Left lung (tissue), 10 donors: ENCODE data around the gene SLC22A7. TPM values are rescaled to one million over a fixed set of nuclear protein-coding genes. Genes with fewer than 3 reads are reported as not detected.

Source experiments
- ATAC-seq: fragments of 200-7000 bp; cut with Tn5 transposase; one replicate; pipeline ENCODE4 v1.9.1; 2020; ENCODE audit warnings: moderate library complexity
- DNase-seq, 4 donors: peaks; one replicate each; pipeline ENCODE4 v3.0.0-alpha.2; 2013 to 2020
- H3K27ac ChIP-seq, 2 donors: fragments of 200-600 bp; sonication (generic) in 1 of 2; one replicate each; pipeline versions ENCODE4 v1.5.0 to v1.8.0; 2020 to 2021
- H3K27me3 ChIP-seq, 2 donors: fragments of 200-600 bp; sonication (generic) in 1 of 2; one replicate each; pipeline versions ENCODE4 v1.5.0 to v1.8.0; 2020 to 2021
- H3K36me3 ChIP-seq, 2 donors: fragments of 200-600 bp; sonication (generic) in 1 of 2; one replicate each; pipeline versions ENCODE4 v1.5.0 to v1.8.0; 2020 to 2021
- H3K4me1 ChIP-seq, 2 donors: fragments of 200-600 bp; one replicate each; pipeline ENCODE4 v1.8.0; 2021
- H3K4me3 ChIP-seq, 2 donors: fragments of 200-600 bp; sonication (generic) in 1 of 2; one replicate each; pipeline versions ENCODE4 v1.5.0 to v1.8.0; 2020 to 2021; ENCODE audit warnings: mild to moderate bottlenecking in 1 of 2
- H3K9me3 ChIP-seq, 2 donors: fragments of 200-600 bp; sonication (generic) in 1 of 2; one replicate each; pipeline versions ENCODE4 v1.5.0 to v1.8.0; 2020 to 2021
- intact Hi-C, 2 donors: fragments of 100-400 bp; cut with DNase I; formaldehyde crosslinking; loops; one replicate each; pipeline versions ENCODE4 v1.11.2 to v1.14.2; 2022
- polyA plus RNA-seq, 6 donors: library from polyadenylated mRNA; unstranded; fragments of 120-200 nt; gene quantifications; one replicate each; pipeline ENCODE4 v1.2.1, GENCODE V29; 2013; ENCODE audit not compliant: insufficient read length in 6 of 6
- total RNA-seq, 2 donors: library from RNA; stranded (reverse); fragmentation: NEBNext Ultra II Directional; extraction: Animal tissue kit (Norgen Biotek cat#: 25700); gene quantifications; one replicate each; pipeline ENCODE4 v1.2.1, GENCODE V29; 2021
- TF ChIP-seq, protein P1 (sequence below), 2 donors: fragments of 200-600 bp; sonication (generic) in 1 of 2; IDR thresholded peaks; one replicate each; pipeline versions ENCODE4 v1.5.0 to v1.8.0; 2021; ENCODE audit warnings: antibody characterized with exemption in 2 of 2
- donor health status: DM: no; HTN: yes; CAD: no.
- donor health status: DM: no; HTN: no; CAD: no.

Gene SLC22A7
- total and polyA plus RNA-seq, 8 donors = 0.07 to 0.28 (median 0.20) TPM; not detected in 3

DNA sequence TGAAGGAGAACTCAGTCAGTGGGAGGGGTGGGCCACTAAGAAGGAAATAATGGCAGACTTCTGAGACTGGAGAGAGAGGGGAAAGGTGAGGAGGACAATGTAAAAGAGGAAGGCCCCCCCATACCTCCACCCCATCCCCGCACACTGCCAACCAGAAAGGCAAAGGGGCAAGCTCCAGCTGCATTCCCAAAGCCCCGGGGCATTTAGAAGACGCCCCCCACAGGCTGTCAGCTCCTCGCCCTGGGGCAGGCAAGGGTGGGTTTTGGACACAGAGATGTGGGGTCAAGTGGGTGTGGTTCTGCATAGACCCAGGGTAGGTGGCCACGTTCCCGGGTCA lies 20.8 kb upstream of the SLC22A7 start:
- TF ChIP-seq, protein P1, sequence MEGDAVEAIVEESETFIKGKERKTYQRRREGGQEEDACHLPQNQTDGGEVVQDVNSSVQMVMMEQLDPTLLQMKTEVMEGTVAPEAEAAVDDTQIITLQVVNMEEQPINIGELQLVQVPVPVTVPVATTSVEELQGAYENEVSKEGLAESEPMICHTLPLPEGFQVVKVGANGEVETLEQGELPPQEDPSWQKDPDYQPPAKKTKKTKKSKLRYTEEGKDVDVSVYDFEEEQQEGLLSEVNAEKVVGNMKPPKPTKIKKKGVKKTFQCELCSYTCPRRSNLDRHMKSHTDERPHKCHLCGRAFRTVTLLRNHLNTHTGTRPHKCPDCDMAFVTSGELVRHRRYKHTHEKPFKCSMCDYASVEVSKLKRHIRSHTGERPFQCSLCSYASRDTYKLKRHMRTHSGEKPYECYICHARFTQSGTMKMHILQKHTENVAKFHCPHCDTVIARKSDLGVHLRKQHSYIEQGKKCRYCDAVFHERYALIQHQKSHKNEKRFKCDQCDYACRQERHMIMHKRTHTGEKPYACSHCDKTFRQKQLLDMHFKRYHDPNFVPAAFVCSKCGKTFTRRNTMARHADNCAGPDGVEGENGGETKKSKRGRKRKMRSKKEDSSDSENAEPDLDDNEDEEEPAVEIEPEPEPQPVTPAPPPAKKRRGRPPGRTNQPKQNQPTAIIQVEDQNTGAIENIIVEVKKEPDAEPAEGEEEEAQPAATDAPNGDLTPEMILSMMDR (IDR thresholded peaks at IDR 0.05) = no peak
- H3K4me3 ChIP-seq = no peak overlapping the region
- peaks cover 17 to 77% of the 10 kb centered on the region in 2 donors for H3K27me3 ChIP-seq
- intact Hi-C loops = no loop called here
- H3K36me3 ChIP-seq = no peaks in the 10 kb centered on the region
- DNase-seq = no peak
- peaks cover 0 to 16% of the 10 kb centered on the region in 2 donors for H3K4me1 ChIP-seq
- no peak overlapping the region for H3K27ac ChIP-seq
- no peaks in the 10 kb centered on the region for H3K9me3 ChIP-seq
- no peak for ATAC-seq

- no peaks in the 10 kb centered on the region for H3K36me3 ChIP-seq
- no peak overlapping the region for H3K4me3 ChIP-seq
- DNase-seq = no peak
- TF ChIP-seq, protein P1 (IDR thresholded peaks at IDR 0.05) = no peak
- peaks cover 0 to 16% of the 10 kb centered on the region in 2 donors for H3K4me1 ChIP-seq
- no peaks in the 10 kb centered on the region for H3K9me3 ChIP-seq
- peaks cover 17 to 77% of the 10 kb centered on the region in 2 donors for H3K27me3 ChIP-seq
- no peak for ATAC-seq
- H3K27ac ChIP-seq = no peak overlapping the region
- intact Hi-C loops = no loop called here
Observed at GRCh38 chr6:43277643-43278523, 20.2 kb upstream of the SLC22A7 start.

DNA sequence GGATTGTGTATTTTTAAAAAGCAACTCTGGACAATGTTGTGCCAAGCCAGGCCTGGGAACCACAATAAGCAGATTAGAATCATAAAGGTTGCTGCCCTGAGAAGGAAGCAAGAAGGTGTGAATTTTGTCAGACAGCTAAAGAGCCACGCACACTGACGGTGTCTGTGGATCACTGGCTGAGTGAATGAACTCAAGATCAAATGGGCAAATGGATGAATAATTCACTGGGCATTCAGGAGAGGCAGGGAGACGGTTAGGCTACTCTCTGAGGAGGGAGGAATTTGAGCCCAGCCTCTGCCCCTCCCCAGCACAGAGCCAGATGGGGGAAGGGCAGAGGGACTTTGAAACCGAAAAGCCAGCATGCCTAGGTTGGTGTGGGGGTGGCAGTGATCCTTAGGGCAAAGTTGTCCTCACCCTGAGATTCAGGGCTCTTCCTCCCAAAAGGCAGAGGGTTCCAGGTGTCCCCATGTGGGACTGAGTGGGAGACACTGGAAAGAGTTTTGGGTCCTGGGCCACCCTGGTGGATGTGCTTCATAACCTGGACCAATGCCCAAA lies 19.5 kb upstream of the SLC22A7 start:
- DNase-seq = no peak
- Histone ChIP-seq H3K27me3 (peaks cover 17 to 77% of the 10 kb centered on the region in 2 donors), H3K27ac (no peak overlapping the region), H3K4me3 (no peak overlapping the region), H3K9me3 (no peaks in the 10 kb centered on the region), H3K4me1 (peaks cover 0 to 16% of the 10 kb centered on the region in 2 donors), H3K36me3 (no peaks in the 10 kb centered on the region)
- ATAC-seq = no peak
- TF ChIP-seq, protein P1 (IDR thresholded peaks at IDR 0.05) = no peak
- intact Hi-C loops = no loop called here

GRCh38 chr6:43280234-43280633 lies 17.8 kb upstream of the SLC22A7 start:
- TF ChIP-seq, protein P1 (IDR thresholded peaks at IDR 0.05) = no peak
- ATAC-seq (no peak), DNase-seq (no peak)
- Histone ChIP-seq H3K4me3 (no peak overlapping the region), H3K36me3 (no peaks in the 10 kb centered on the region), H3K27ac (no peak overlapping the region), H3K27me3 (peaks cover 19 to 77% of the 10 kb centered on the region in 2 donors), H3K4me1 (peaks cover 0 to 17% of the 10 kb centered on the region in 2 donors), H3K9me3 (no peaks in the 10 kb centered on the region)
- intact Hi-C loops = no loop called here

DNA sequence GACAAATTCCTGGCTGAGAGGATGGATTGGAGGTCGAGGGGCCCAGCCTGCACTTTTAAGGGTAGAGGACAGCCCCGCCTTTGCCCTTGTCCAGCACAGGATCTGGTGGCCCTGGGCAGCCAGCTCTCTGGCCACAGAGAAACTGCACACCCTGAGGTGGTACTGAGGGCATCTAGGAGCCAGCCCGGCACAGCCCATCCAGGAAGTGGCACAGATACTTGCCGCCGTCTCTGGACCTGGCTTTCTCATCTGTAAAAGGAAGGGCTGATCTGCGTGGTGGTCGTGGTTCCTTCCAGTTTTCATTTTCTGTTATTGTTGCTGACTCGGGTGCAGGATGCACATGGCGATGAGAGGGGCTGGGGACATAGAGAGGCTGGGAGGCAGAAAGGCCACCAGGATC lies 16.0 kb upstream of the SLC22A7 start:
- Histone ChIP-seq H3K27me3 (peaks cover 9 to 77% of the 10 kb centered on the region in 2 donors), H3K27ac (no peak overlapping the region), H3K4me1 (peaks cover 0 to 5% of the 10 kb centered on the region in 2 donors), H3K9me3 (no peaks in the 10 kb centered on the region), H3K4me3 (no peak overlapping the region), H3K36me3 (no peaks in the 10 kb centered on the region)
- intact Hi-C loops = no loop called here
- DNase-seq (no peak), ATAC-seq (no peak)
- TF ChIP-seq, protein P1 (IDR thresholded peaks at IDR 0.05) = no peak
